HG02884 (cell line): ENCODE measurements around the gene SEL1L2.

ENCODE experiments used
- ATAC-seq: cut with Tn5 transposase; IDR thresholded peaks from one replicate; pipeline ENCODE4 v1.9.1; 2021; ENCODE audit warnings: mild to moderate bottlenecking, moderate library complexity; ENCODE audit not compliant: unreplicated experiment

The SEL1L2 gene

GRCh38 chr20:13817342-13817741 is 173.1 kb downstream of the SEL1L2 start:
- ATAC-seq = no peak

- ATAC-seq = no peak
Measured at GRCh38 chr20:13816757-13817156, 173.7 kb downstream of the SEL1L2 start.

- ATAC-seq = no peak
Measured at GRCh38 chr20:13814672-13815071, 175.7 kb downstream of the SEL1L2 start.

DNA sequence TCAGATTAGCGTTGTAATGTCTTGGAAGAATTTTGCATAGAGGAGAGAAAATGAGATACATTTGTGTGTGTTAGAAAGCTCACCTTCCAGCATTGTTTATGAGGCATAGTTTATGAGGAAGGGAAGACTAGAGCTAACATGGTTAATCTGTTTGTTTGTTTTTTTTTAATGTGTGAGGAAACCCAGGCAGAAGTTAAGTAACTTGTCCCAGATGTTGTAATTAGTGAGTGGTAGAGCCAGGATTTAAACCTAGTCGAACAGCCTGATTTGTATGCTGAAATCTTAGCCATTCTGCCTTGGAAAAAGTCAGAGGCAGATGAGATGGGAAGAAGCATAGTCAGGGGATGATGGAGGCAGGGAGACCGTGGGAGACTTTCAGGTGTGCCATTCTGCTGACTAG is 176.5 kb downstream of the SEL1L2 start:
- ATAC-seq = no peak

GRCh38 chr20:13810446-13810845 is 180.0 kb downstream of the SEL1L2 start:
- no peak for ATAC-seq

DNA sequence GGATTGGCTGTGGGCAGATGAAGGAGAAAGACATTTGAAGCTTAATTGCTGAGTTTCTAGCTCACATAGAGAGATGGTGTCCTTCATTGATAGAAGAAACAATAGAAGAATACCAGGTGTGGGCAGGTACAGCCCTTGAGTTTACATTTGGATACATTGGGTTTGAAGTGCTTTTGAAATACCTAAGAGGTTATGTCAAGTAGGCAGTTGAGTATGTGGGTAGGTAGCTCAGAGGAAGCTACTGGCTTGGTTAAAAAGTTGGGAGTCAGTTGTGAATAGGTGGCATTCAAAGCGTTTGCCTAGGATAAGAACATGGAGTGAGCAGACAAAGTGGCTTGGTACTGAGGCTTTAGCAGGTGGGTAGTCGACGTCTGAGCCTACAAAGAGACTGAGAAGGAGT is 180.6 kb downstream of the SEL1L2 start:
- no peak for ATAC-seq

- ATAC-seq = no peak
Measured at GRCh38 chr20:13809373-13809772, 181.0 kb downstream of the SEL1L2 start.

- no peak for ATAC-seq
Measured at GRCh38 chr20:13800728-13801134, 189.7 kb downstream of the SEL1L2 start.

DNA sequence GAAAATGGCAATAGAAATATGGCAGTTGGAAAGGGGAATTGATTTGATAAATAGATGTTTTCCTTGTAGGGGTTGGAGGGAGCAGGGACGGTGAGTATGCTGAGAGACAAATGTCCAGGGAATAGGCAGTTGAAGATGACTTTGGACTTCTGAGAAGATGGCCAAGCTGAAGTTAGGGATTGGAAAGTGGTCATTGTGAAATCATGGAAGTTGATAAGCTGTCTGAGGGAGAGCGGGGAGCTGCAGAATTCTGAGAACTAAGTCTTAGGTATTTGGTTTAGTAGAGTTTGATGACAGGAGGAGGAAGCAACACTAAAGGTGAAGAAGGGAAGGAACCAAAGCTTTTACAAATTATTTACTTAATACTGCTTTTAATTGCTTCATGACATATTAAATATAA is 190.4 kb downstream of the SEL1L2 start:
- ATAC-seq = no peak
